Skin epidermis (tissue), 12 donors: ENCODE data around the gene HEPACAM2.
A peak's percentile ranks its signal among the peaks of the same experiment; 100 is the strongest.

Source experiments
- H3K27ac ChIP-seq, 21 experiments: fragments of 200-600 bp; sonication (generic) in 11 of 21; one replicate each; pipeline ENCODE4 v1.5.0; 2020; ENCODE audit warnings: mild to moderate bottlenecking in 3 of 21, inconsistent platforms in 2 of 21, moderate library complexity in 2 of 21
- H3K4me3 ChIP-seq, 7 experiments: fragments of 200-600 bp; sonication (generic) in 2 of 7; one replicate each; pipeline ENCODE4 v1.5.0; 2020; ENCODE audit warnings: inconsistent platforms in 2 of 7, mild to moderate bottlenecking in 2 of 7, moderate library complexity in 1 of 7

Gene HEPACAM2

GRCh38 chr7:93226310-93226709 is at the start of gene HEPACAM2:
HEPACAM2 (minus strand) TSS chr7:93226469.
- Histone ChIP-seq H3K4me3 (no peak within 1 kb of the TSS), H3K27ac (no peak within 1 kb of the TSS)

DNA sequence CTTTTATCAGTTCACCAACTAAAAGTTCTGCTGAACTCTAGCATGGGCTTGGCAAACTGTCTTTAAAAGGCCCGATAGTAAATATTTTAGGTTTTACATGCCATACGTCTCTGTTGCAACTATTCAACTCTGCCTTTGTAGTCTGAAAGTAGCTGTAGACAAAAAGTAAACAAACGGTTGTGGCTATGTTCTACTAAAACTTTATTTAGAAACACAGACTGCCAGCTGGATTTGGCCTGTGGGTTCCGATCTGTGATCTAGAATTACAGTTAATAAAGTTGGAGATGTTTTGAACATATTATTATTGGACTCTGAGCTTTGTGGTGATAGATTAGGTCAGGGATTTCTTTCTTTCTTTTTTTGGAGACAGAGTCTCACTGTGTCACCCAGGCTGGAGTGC is 39.0 kb upstream of the HEPACAM2 start:
- H3K4me3 ChIP-seq, result no peak overlapping the region
- no peak overlapping the region for H3K27ac ChIP-seq

DNA sequence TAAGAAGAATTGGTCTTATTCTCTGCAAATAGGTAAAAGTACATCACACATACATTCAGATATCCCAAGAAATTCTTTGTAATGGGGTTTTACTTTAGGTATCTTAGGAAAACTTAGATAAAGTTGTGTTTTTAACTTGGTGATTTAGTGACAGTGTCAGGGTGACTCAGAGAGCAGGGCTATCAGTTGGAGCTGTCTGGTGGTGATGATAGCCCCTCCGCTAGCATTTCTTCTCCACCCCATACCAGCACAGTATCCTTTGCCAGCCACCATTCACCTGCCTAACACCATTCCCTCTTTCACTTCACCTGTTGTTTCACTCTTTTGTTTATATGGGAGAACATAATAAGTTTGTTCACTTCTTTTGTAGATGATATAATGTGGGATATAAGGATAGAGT is 36.3 kb upstream of the HEPACAM2 start:
- H3K4me3 ChIP-seq, result no peak overlapping the region
- H3K27ac ChIP-seq, result no peak overlapping the region

- H3K4me3 ChIP-seq, result no peak overlapping the region
- no peak overlapping the region for H3K27ac ChIP-seq
These were observed 32.4 kb upstream of the HEPACAM2 start for GRCh38 chr7:93258661-93259060.

DNA sequence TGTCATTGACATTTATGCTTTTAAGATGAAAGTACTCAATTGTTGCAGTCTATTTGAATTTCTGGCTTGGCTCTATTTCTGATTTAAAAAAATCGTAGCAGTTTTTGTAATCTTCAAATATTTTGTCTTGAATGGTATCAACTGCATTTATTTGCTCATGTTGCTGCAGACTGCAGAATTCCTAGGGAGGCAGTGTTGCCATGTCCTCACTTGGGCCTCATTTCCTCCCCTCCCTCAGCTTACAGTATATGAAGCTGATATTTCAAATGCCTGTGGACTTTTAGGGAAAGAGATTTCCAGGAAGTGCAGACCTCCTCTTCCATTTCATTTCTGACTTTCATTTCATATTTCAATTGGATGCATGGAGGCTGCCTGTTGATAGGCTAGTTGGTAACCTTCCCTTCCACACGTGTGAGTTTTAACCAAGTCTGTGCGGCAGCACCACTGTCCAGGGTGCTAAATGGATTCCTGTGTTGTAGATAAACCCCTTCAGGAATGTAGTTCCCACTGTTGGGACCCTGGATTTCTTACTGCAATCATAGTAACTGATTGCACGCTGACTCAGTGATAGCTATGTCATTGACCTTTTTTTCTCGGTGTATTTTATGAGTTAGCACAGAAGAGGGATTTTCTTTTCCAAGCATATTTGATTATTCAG is 23.4 kb upstream of the HEPACAM2 start:
- H3K27ac ChIP-seq, result no peak overlapping the region
- H3K4me3 ChIP-seq, result no peak overlapping the region

- peak overlapping the region in 1 of 21 experiments; percentile 28 for H3K27ac ChIP-seq
- H3K4me3 ChIP-seq, result peak overlapping the region in 1 of 7 experiments; percentile 19
These were observed 19.5 kb upstream of the HEPACAM2 start for GRCh38 chr7:93245525-93246432.

GRCh38 chr7:93242106-93242505 is 15.8 kb upstream of the HEPACAM2 start:
- Histone ChIP-seq H3K27ac (no peak overlapping the region), H3K4me3 (no peak overlapping the region)

DNA sequence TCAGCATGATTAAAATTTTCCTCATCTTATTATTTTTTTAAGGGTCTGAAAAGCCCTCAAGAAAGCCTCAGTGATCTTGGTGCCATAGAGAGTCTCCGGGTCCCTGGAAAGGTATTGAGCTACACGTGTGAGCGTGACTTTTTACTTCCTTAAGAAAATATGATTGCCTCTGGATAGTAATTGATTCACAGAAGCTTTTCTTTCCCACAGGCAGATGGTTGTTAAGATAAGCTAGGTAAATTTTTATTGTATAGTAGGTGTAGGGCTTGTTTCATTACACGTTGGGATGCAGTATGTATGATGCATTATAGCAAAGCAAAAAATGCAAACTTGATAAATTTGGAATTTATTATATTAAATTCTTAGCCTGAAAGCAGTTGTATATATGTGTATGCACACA is 13.6 kb upstream of the HEPACAM2 start:
- H3K27ac ChIP-seq, result no peak overlapping the region
- no peak overlapping the region for H3K4me3 ChIP-seq

DNA sequence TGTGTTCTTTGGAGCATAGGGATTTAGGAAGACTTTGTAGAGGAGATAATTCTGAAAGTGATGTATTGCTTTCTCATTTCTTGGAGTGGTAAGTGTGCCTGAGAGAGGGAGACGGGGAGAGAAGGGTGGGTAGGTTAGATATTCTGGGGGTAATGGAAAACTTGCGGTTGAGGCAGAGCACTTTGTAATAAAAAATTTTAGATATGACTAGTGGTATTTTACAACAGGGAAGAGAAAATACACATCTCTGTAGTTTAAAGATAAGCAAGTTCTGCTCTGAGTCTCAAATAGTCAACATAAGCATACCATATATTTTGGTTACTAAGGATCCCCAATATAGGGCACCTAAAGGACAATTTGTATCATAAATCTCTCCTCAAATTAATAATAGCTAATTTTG is 12.5 kb upstream of the HEPACAM2 start:
- no peak overlapping the region for H3K27ac ChIP-seq

GRCh38 chr7:93238131-93238530 is 11.9 kb upstream of the HEPACAM2 start:
- no peak overlapping the region for H3K27ac ChIP-seq
- no peak overlapping the region for H3K4me3 ChIP-seq

More for the DNA sequence above, 12.5 kb upstream of the HEPACAM2 start:
- H3K4me3 ChIP-seq, result no peak overlapping the region

GRCh38 chr7:93235541-93235940 is 9.3 kb upstream of the HEPACAM2 start:
- Histone ChIP-seq H3K27ac (no peak overlapping the region), H3K4me3 (no peak overlapping the region)

- H3K4me3 ChIP-seq, result peak overlapping the region; percentile 53 to 85 (median 64)
- peak overlapping the region in 18 of 21 experiments; percentile 28 to 88 (median 80) for H3K27ac ChIP-seq
These were observed 6.4 kb upstream of the HEPACAM2 start for GRCh38 chr7:93232673-93233018.

DNA sequence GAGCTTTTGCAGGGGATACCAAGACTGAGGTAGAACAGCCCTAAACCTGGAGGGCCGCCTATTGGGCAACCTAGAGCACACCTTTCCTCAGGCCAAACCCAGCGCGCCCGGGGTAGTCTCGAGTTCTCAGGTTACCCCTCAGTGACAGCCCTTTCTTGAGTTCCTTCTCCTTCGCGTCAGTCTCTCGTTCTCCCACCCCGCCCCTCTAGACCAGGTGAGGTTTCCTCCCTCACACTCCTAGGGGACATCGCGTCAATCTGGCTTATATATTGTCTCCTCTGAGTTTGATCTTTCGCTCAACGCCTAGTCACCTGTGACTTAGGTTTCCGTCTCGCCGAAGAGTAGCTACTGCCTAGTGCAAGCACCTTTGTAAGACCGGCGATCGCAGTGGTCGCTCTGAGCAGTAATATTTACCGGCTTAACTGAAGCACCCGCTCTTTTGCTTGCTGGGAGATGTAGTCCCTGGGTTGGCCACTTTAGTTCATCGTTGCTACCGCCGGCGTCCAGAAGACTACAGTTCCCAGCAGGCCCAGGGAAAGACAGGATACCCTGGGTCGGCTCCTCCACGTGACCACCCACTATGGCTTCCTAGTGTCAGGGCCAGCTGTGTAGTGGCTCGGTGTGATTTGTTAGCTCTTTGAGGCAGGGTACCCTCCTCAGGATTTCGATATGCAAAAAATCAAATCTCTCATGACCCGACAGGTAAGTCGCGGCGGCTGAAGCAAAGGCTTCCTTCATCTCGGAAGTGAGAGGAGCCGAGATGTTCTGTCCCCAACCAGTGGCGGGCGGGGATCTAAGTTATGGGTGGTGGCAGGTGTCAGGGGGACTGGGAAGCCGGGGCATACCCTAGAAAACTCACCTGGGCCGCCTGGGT is 5.8 kb upstream of the HEPACAM2 start, which contains the start of gene VPS50:
Gene VPS50 (plus strand): TSS at position 568 of the 874 bp plus-strand sequence. CDS start 102 bp downstream, at position 670.
- Histone ChIP-seq H3K4me3 (peak within 1 kb of the TSS; percentile 53 to 85 (median 64)), H3K27ac (peak within 1 kb of the TSS; percentile 26 to 88 (median 80))

DNA sequence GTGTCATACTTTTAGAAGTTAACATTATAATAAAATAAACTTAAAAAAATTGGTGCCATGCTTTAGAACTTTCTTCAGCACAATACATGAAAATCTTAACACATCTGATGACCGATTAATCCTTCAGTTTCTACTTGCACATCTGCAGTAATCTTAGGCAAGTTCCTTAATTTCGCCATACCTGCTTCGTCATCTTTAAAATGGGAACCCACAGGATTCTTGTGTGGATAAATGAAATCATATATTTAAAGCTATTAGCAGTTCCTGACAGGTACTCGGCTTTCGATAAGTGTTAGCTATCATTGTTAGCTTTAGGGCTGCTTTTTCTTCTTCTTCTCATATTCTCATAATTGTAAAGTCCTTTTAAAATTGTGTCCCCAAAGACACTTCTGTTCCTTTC is 5.0 kb upstream of the HEPACAM2 start:
- Histone ChIP-seq H3K4me3 (peak overlapping the region; percentile 53 to 85 (median 64)), H3K27ac (peak overlapping the region in 19 of 21 experiments; percentile 48 to 88 (median 81))

DNA sequence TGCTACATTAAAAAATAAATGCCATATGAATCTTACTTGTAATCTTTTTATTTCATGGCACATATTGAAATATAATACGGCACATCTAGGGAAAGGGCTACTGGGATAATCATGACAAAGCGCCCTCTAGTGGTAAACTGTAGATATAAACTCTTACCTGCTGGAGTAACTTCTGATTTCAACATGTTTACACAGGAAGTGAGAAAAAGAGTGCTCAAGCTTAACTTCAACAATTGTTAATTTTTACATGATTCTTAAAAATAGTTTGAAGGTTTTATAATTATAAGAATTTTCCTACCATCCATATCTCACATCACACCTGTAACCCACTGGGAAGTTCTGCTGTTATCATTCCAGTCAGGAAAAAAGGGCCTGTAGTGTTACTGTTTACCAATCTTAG is 2.0 kb upstream of the HEPACAM2 start:
- Histone ChIP-seq H3K27ac (no peak overlapping the region), H3K4me3 (no peak overlapping the region)

GRCh38 chr7:93219868-93220267 is 6.4 kb downstream of the HEPACAM2 start:
- no peak overlapping the region for H3K4me3 ChIP-seq
- H3K27ac ChIP-seq, result no peak overlapping the region

DNA sequence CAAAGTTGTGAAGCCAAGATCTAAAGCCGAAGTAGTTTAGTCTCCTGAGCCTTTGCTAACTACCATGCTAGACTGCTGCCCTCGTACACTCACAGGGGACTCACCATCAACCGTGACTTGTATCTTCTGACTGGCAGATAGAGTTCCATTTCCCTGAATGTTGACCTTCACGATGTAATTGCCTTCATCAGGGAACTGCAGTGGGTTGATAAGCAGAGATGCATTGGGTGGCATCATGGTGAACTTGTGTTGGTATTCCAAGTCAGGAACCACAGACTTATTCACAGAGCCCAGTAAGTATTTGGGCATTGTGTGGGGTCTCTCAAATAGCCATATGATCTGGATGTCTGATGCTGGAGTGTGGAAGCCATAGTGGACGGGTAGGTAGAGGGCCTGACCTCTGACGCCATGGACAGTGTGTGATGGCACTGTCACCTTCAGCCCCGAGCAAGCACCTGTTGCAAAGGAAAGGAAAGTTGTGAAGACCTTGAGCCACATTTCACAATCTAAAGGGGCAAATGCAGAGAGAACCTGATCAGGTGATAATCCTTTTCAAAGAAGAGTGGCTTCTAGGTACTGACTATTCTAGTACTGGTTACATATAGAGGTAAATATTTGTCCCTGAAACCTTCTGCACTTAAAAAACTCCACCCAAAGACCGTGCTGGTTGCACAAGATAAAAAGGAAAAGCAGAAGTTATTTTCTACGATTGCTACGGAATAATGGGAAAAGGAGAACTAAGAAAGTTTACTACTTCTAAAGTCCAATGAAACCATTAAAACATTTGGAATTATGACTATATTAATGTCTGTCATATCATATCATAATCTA is 7.1 kb downstream of the HEPACAM2 start:
- Histone ChIP-seq H3K27ac (no peak overlapping the region), H3K4me3 (no peak overlapping the region)

GRCh38 chr7:93212881-93213280 is 13.4 kb downstream of the HEPACAM2 start:
- H3K27ac ChIP-seq, result no peak overlapping the region
- H3K4me3 ChIP-seq, result no peak overlapping the region

DNA sequence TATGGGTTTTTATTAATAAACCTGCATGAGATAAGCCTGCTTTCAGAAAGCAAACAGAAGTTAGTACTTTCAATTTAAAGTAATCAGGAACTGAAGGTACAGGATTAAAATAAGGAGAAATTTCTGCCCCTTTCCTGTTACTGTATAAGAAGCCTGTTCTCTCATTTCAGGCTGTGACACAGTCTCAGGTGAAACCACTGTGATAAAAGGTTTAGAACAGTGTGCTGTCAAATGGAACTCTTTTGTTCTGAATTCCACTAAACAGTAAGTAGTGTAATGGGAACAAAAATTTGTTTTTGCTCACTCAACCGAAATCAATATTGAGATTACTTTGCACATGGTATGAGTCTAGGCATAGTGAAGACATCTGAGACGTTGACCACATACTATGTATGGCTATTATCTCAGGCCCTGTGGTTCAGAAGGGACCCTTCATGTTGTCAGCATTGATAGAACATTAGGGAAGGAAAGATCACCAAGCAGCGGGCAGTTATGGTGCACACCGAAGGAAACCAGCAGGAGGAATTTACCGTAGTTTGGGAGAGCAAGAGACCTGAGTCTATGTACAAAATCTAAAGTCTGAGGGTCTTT is 14.9 kb downstream of the HEPACAM2 start:
- H3K27ac ChIP-seq, result no peak overlapping the region
- no peak overlapping the region for H3K4me3 ChIP-seq
